ENCODE results near the gene SLC6A20.
A peak's percentile ranks its signal among the peaks of the same experiment; 100 is the strongest.

SLC6A20 gene

DNA sequence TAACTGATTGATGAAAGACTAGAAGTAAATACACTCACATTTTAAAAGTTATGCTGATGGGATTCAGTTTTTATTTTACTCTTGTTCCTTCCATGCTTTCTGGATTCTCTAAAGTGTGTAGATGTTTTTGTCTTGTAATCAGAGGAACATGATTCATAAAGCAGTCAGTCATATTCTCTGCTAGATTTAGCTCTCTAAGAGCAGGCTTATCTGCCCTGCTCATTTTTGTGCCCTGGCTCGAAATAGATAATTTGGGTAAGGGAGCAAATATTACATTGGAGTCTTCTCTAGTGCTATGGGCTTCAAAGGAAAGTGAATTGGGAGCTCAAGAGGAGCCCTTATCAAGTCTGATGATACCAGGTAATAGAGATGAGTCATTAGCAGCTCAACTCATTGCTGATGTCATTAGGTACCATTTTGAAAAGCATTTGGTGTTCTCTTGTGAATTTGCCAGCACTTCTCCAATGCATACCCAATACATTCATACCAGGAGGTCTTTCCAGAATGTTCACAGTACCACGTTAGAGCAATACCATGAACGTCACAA, 79.5 kb downstream of the SLC6A20 start:
- TF ChIP-seq ZFHX2 (tag by site-specific recombination; conservative IDR thresholded peaks at IDR 0.05) (no peak), ZNF629 (tag by site-specific recombination; IDR thresholded peaks at IDR 0.05) (peak; percentile 41; the same call in 1 of the 2 replicates), ZBTB21 (tag by site-specific recombination; IDR thresholded peaks at IDR 0.05) (peak; percentile 35; the same call in 1 of the 2 replicates), TRIM28 (IDR thresholded peaks at IDR 0.05; ENCODE audit: borderline replicate concordance, low read length) (no peak)

DNA sequence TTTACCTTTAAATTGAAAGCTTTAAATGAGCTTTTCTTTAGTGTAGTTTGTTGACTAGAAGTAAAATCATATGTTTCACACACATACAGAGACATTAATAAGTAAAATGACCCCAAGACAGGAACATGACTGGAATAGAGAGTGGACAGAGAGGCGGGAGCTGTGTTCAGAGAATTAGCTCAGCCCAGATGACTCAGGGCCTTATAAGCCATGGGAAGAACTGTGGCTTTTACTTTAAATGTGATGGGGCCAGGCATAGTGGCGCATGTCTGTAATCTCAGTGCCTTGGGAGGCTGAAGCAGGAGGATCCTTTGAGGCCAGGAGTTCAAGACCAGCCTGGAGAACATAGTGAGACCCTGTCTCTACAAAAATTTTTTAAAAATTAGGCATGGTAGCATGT, 80.4 kb downstream of the SLC6A20 start:
- H3K27ac ChIP-seq (ENCODE audit: extremely low read depth, low read depth, low read length) = no peak overlapping the region
- ChIA-PET POLR2A (interaction anchor here (0.8 kb wide), 1 partner anchor 31 kb away, joined by 6 read pairs; no protein-coding TSS in a partner anchor), CTCF (no interaction called here)
- peaks cover 3 to 35% of the 10 kb centered on the region in 2 experiments; a peak in 1 of 3 replicates for H3K36me3 ChIP-seq (ENCODE audit: control insufficient read depth in 2 of 2, insufficient read depth in 1 of 2, low read length in 2 of 2)
- TF ChIP-seq ZNF24 (tag by site-specific recombination; IDR thresholded peaks at IDR 0.05) (no peak), ZNF777 (tag by site-specific recombination; IDR thresholded peaks at IDR 0.05; ENCODE audit: borderline replicate concordance) (no peak), ZNF658 (tag by site-specific recombination; IDR thresholded peaks at IDR 0.05) (no peak), ZBTB1 (tag by site-specific recombination; IDR thresholded peaks at IDR 0.05) (no peak)
- TF ChIP-seq, protein P1, sequence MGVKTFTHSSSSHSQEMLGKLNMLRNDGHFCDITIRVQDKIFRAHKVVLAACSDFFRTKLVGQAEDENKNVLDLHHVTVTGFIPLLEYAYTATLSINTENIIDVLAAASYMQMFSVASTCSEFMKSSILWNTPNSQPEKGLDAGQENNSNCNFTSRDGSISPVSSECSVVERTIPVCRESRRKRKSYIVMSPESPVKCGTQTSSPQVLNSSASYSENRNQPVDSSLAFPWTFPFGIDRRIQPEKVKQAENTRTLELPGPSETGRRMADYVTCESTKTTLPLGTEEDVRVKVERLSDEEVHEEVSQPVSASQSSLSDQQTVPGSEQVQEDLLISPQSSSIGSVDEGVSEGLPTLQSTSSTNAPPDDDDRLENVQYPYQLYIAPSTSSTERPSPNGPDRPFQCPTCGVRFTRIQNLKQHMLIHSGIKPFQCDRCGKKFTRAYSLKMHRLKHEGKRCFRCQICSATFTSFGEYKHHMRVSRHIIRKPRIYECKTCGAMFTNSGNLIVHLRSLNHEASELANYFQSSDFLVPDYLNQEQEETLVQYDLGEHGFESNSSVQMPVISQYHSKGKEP (tag by site-specific recombination; IDR thresholded peaks at IDR 0.05) = no peak
- no peak overlapping the region for H3K4me3 ChIP-seq (ENCODE audit: low read depth, low read length)
- no peaks in the 10 kb centered on the region for H3K9me3 ChIP-seq (ENCODE audit: control insufficient read depth, insufficient read depth, low read depth, low read length)
- no peaks in the 10 kb centered on the region for H3K4me1 ChIP-seq (ENCODE audit: control insufficient read depth, insufficient read depth, low read length)

More for the DNA sequence above, 79.5 kb downstream of the SLC6A20 start:
- Histone ChIP-seq H3K4me1 (ENCODE audit: control insufficient read depth, insufficient read depth, low read length) (no peaks in the 10 kb centered on the region), H3K9me3 (ENCODE audit: control insufficient read depth, insufficient read depth, low read depth, low read length) (no peaks in the 10 kb centered on the region), H3K4me3 (ENCODE audit: low read depth, low read length) (no peak overlapping the region), H3K36me3 (ENCODE audit: control insufficient read depth in 2 of 2, insufficient read depth in 1 of 2, low read length in 2 of 2) (peaks cover 3 to 32% of the 10 kb centered on the region in 2 experiments; a peak in 1 of 3 replicates), H3K27ac (ENCODE audit: extremely low read depth, low read depth, low read length) (no peak overlapping the region)
- POLR2A ChIA-PET = no interaction called here
- CTCF ChIA-PET = interaction anchor here (0.7 kb wide), 1 partner anchor 675 kb away, joined by 3 read pairs; no protein-coding TSS in a partner anchor

- Histone ChIP-seq H3K27ac (ENCODE audit: extremely low read depth, low read depth, low read length) (no peak overlapping the region), H3K4me1 (ENCODE audit: control insufficient read depth, insufficient read depth, low read length) (no peaks in the 10 kb centered on the region), H3K9me3 (ENCODE audit: control insufficient read depth, insufficient read depth, low read depth, low read length) (no peaks in the 10 kb centered on the region), H3K4me3 (ENCODE audit: low read depth, low read length) (no peak overlapping the region), H3K36me3 (ENCODE audit: control insufficient read depth in 2 of 2, insufficient read depth in 1 of 2, low read length in 2 of 2) (peaks cover 7 to 54% of the 10 kb centered on the region in 2 experiments; a peak in 1 of 3 replicates)
- ChIA-PET CTCF (no interaction called here), POLR2A (no interaction called here)
- TF ChIP-seq ZNF610 (tag by site-specific recombination; IDR thresholded peaks at IDR 0.05; ENCODE audit: borderline replicate concordance) = no peak
- TF ChIP-seq ZNF366 (tag by site-specific recombination; conservative IDR thresholded peaks at IDR 0.05) = peak; percentile 69
- no peak for TF ChIP-seq ZNF664 (tag by site-specific recombination; IDR thresholded peaks at IDR 0.05)
- TF ChIP-seq ZNF132 (tag by site-specific recombination; IDR thresholded peaks at IDR 0.05; ENCODE audit: borderline replicate concordance) = no peak
- TF ChIP-seq, protein P2, sequence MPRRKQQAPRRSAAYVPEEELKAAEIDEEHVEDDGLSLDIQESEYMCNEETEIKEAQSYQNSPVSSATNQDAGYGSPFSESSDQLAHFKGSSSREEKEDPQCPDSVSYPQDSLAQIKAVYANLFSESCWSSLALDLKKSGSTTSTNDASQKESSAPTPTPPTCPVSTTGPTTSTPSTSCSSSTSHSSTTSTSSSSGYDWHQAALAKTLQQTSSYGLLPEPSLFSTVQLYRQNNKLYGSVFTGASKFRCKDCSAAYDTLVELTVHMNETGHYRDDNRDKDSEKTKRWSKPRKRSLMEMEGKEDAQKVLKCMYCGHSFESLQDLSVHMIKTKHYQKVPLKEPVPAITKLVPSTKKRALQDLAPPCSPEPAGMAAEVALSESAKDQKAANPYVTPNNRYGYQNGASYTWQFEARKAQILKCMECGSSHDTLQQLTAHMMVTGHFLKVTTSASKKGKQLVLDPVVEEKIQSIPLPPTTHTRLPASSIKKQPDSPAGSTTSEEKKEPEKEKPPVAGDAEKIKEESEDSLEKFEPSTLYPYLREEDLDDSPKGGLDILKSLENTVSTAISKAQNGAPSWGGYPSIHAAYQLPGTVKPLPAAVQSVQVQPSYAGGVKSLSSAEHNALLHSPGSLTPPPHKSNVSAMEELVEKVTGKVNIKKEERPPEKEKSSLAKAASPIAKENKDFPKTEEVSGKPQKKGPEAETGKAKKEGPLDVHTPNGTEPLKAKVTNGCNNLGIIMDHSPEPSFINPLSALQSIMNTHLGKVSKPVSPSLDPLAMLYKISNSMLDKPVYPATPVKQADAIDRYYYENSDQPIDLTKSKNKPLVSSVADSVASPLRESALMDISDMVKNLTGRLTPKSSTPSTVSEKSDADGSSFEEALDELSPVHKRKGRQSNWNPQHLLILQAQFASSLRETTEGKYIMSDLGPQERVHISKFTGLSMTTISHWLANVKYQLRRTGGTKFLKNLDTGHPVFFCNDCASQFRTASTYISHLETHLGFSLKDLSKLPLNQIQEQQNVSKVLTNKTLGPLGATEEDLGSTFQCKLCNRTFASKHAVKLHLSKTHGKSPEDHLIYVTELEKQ (tag by site-specific recombination; IDR thresholded peaks at IDR 0.05; ENCODE audit: borderline replicate concordance) = peak; percentile 82
- peak; percentile 80 for TF ChIP-seq OSR2 (tag by site-specific recombination; IDR thresholded peaks at IDR 0.05)
- no peak for TF ChIP-seq GLIS2 (tag by site-specific recombination; IDR thresholded peaks at IDR 0.05)
- no peak for TF ChIP-seq ZNF24 (tag by site-specific recombination; IDR thresholded peaks at IDR 0.05)
- TF ChIP-seq SP7 (tag by site-specific recombination; IDR thresholded peaks at IDR 0.05) = peak; percentile 97
- no peak for TF ChIP-seq ZNF10 (tag by site-specific recombination; IDR thresholded peaks at IDR 0.05)
- no peak for TF ChIP-seq ZNF449 (tag by site-specific recombination; IDR thresholded peaks at IDR 0.05)
- no peak for TF ChIP-seq ZNF48 (tag by site-specific recombination; IDR thresholded peaks at IDR 0.05)
- no peak for TF ChIP-seq ZNF324 (tag by site-specific recombination; IDR thresholded peaks at IDR 0.05)
- TF ChIP-seq ZNF837 (tag by site-specific recombination; IDR thresholded peaks at IDR 0.05) = no peak
- TF ChIP-seq ZIC2 (tag by site-specific recombination; IDR thresholded peaks at IDR 0.05) = no peak
- TF ChIP-seq WT1 (tag by site-specific recombination; IDR thresholded peaks at IDR 0.05) = peak; percentile 70
Measured at GRCh38 chr3:45712434-45713110, 83.8 kb downstream of the SLC6A20 start.

Measured in HEK293 (cell line).